Measurements from ENCODE around the gene SAA2.
"Not testable (repeated sequence)": the region's sequence is repeated elsewhere in the genome, so short reads cannot be mapped to it uniquely, and the experiment has no call there.

Gene SAA2

DNA sequence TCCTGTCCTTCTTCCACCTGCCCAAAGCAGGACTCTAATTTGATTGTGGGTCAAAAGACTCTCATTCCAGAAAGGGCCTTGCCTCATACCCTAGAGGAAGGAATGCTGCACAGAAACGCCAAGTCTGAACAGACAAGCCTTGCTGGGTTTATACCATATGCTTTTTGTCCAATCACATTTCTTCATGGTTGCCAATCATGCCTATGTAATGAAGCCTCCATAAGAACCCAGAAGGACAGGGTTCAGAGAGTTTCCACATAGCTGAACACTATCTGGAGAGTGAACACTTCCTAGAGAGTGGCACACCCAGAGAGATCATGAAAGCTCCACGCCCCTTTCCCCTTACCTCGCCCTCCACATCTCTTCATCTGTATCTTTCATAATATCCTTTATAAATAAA lies 4.8 kb upstream of the SAA2 start:
- DNase-seq (ENCODE audit: low read depth, low spot score), result no peak

DNA sequence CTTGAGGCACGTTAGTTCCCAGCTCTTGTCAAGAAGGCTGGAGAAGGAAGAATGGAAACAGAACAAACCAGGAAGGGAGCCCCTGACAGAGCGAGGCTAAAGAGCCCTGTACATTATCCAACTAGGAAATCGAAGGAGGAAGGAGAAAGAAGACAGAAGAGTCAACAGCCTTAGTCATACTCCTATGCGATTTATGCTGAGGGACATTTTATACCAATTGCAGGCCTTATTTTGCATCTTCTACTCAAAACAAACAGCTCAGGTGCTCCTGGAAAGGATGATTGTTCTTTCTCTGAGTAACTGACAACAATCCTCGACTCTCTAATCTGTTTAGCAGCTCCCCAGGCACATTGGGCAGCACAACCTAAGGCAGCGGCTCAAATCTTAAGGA lies 1.3 kb downstream of the SAA2 start:
- DNase-seq (ENCODE audit: low read depth, low spot score), result not testable (repeated sequence)

DNA sequence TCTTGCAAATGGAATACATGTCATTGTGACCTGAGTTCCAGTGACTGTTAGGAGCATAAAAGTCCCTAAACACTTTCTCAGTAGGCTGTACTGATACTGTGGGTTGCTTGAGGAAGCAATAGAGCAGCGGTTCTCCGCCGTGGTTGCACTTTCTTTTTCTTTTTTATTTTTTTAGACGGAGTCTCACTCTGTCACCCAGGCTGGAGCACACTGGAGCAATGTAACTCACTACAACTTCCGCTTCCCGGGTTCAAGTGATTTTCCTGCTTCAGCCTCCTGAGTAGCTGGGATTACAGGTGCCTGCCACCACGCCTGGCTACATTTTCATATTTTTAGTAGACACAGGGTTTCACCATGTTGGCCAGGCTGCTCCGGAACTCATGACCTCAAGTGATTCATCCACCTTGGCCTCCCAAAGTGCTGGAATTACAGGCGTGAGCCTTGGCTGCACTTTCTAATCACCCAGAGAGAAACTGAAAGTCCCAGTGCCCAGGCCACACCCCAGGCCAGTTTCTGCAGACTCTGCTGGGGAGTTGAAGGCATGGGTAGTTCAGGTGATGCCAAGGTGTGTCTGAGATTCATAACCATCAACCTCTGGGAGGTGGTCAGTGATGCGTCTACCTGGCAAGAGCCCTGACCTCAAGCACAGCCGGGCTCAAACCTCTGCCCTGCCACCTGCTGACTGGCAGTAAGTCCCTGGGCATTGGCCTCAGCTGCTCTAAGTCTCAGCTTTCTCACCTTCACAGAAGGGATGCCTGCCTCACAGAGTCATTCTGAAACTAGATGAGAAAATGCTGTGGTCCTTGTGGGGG lies 1.9 kb downstream of the SAA2 start:
- DNase-seq (ENCODE audit: low read depth, low spot score), result not testable (repeated sequence)

GRCh38 chr11:18245396-18245795 lies 3.1 kb downstream of the SAA2 start:
- no peak for DNase-seq (ENCODE audit: low read depth, low spot score)

- DNase-seq (ENCODE audit: low read depth, low spot score), result peak; percentile 80
Observed at GRCh38 chr11:18243783-18244362, 4.6 kb downstream of the SAA2 start.

DNA sequence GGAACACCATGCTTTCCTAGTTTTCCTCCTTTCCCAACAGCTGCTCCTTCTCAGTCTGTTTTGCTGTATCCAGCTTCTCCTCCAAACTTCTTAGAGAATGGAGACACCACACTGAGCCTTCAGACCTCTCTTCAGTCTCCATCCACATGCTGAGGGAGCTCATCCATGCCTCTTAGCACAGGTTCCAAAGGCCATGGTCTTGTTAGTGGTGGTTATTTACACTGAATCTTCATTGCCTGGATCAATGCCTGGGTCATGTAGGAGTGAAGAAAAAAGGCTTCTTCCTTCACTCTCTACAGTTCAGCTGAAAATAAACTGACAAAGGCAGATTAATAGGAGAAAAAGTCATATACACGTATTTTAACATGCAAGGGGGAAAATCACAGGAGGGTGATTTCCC lies 8.8 kb downstream of the SAA2 start:
- DNase-seq (ENCODE audit: low read depth, low spot score), result no peak

- DNase-seq (ENCODE audit: low read depth, low spot score), result no peak
Observed at GRCh38 chr11:18236664-18237356, 11.7 kb downstream of the SAA2 start, which contains the start of gene SAA4. Gene SAA4 (minus strand): TSS chr11:18236802. CDS start chr11:18235926, 876 bp downstream.

- DNase-seq (ENCODE audit: low read depth, low spot score), result no peak
Observed at GRCh38 chr11:18235394-18236334, 12.8 kb downstream of the SAA2 start.

DNA sequence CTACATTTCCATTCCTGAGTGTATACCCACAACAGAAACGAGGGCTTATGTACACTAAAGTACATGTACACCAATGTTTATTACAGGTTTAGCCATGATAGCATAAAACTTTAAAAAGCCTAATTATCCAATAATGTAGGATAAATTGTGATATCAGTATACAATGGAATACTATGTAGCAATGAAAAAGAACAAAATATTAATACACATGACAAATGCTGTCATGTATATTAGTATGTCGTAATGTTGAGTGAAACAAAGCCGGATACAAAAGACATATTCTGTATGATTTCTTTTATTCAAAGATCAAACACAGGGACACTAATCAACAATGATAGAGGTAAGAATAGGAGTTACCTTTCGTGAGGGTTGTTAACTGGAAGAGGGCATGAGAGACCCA lies 14.6 kb downstream of the SAA2 start:
- DNase-seq (ENCODE audit: low read depth, low spot score), result no peak

GRCh38 chr11:18230859-18231258 lies 17.6 kb downstream of the SAA2 start:
- no peak for DNase-seq (ENCODE audit: low read depth, low spot score)

GRCh38 chr11:18229501-18229900 lies 19.0 kb downstream of the SAA2 start:
- DNase-seq (ENCODE audit: low read depth, low spot score), result no peak

DNA sequence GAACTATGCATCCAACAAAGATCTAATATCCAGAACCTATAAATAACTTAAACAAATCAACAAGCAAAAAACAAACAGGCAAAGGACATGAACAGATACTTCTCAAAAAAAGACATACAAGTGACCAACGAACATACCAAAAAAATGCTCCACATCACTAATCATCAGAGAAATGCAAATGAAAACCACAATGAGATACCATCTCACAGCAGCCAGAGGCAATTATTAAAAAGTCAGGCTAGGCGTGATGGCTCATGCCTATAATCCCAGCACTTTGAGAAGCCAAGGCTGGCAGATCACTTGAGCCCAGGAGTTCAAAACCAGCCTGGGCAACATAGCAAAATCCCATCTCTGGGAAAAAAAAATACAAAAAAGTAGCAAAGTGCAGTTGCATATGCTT lies 22.6 kb downstream of the SAA2 start:
- DNase-seq (ENCODE audit: low read depth, low spot score), result no peak

DNA sequence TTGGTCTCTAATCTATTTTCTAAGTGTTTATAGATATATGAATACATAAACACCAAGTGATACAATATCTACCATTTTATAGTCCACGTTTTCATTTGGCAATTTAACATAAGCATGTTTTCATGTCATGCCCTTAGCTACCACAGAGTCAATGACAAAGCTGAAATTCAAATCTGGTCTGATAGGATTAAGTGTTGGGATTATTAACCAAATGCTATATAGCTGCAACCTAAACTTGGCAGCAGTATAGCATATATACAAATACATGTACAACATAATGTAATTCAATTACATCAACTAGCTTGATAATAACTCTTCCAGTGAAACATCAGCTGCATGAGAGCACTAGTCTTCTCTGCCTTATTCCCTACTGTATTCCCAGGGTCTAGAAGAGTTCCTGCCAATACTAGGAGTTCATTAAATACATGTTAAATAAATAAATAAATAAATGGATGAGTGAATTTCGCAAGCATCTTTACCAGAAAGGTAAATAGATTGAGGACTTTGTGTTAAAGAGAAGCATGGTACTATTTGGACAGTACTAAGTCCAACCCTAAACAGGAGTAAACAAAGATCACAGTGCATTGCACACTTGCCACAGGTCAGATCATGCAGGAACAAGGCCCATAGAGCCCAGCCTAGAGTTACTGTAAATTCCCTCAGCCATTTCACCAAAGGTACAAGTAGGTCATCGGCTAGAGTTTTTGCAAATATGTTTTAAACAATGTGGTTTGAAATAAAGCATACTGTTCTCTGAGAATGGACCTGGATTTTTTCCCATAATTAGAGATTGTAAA lies 24.7 kb downstream of the SAA2 start:
- DNase-seq (ENCODE audit: low read depth, low spot score), result no peak

DNA sequence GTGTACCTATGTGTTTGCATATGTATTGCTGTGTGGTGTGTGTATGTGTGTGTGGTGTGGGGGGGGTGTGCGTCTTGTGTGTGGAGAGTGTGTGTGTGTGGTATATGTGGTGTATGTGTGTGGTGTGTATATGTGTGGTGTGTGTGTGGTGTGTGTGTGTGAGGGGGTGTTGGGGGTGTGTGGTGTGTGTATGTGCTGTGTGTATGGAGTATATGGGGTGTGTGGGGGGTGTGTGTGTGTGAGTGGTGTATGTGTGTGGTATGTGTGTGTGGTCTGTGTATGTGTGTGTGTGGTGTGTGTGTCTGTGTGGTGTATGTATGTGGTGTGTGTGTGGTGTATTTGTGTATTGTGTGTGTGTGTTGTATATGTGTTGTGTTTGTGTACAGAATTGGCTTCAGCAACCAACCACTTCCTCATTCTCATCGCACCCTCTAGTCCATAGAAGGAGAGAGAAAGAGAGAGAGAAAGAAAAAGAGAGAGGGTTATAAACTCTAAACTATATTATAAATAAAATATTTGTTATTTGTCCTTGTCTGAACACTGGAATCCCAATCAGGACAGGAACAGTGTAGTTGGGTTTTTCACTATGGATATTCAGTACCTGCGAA lies 25.6 kb downstream of the SAA2 start:
- DNase-seq (ENCODE audit: low read depth, low spot score), result no peak

GRCh38 chr11:18221274-18221876 lies 27.1 kb downstream of the SAA2 start:
- no peak for DNase-seq (ENCODE audit: low read depth, low spot score)

- DNase-seq (ENCODE audit: low read depth, low spot score), result no peak
Observed at GRCh38 chr11:18209058-18209457, 39.4 kb downstream of the SAA2 start.

DNA sequence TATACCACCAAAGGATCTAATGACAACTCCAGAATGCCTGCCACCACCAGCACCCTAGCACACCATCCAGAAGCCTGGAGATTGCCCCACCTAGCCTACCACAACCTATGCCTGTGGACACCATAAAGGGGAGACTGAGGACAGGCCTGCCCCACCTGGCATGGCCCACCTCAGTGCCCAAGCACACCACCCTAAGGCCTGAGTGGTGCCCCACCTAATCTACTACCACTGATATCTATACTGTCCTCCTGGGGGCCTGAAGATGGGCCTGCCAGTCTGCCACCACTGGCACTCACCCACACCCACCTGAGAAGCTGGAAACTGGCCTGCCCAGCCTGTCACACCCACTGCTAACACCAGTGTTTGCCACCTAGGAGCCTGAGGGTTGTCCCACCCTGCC lies 43.7 kb downstream of the SAA2 start:
- no peak for DNase-seq (ENCODE audit: low read depth, low spot score)

GRCh38 chr11:18204220-18204619 lies 44.2 kb downstream of the SAA2 start:
- no peak for DNase-seq (ENCODE audit: low read depth, low spot score)

DNA sequence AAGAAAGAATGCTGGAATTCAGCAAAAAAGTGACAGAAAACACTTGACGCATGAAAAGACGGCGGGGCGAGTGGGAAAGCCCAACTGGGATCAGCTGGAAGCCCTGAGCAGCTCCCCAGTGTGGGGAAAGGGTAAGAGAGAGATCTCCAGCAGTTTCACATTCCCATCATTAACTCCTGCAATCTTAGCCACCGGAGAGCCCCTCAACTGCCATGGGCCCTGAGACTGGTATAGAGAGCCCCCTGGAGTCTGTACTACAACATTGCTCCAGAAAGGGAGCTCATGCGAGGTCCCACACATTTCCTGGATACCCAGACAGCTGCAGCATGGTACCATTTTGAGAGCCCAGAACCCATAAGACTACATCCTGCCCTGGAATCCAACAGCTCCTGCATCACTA lies 44.7 kb downstream of the SAA2 start:
- peak; percentile 51 for DNase-seq (ENCODE audit: low read depth, low spot score)

- not testable (repeated sequence) for DNase-seq (ENCODE audit: low read depth, low spot score)
Observed at GRCh38 chr11:18197738-18198137, 50.7 kb downstream of the SAA2 start.

All from ELF-1 (cell line).